ENCODE measurements around the gene MTOR.
"Not testable (repeated sequence)": the region's sequence is repeated elsewhere in the genome, so short reads cannot be mapped to it uniquely, and the experiment has no call there.

MTOR gene

DNA sequence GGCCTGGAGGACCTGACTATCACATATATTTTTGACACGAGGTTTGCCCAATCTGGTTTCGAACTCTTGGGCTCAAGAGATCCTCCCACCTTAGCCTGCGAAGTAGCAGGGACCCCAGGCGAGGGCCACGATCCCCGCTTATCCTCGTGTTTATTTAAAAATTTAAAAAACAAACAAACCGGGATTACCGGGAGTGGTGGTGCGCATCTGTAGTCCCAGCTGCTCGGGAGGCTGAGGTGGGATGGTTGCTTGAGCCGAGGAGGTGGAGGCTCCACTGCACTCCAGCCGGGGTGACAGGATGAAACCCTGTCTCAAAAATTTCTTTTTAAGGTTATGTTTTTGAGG is 162.2 kb downstream of the MTOR start:
- peak; percentile 32 for DNase-seq

- DNase-seq: peak; percentile 96
Measured at GRCh38 chr1:11099310-11100148, 162.8 kb downstream of the MTOR start, which contains the start of gene EXOSC10. EXOSC10 (minus strand) TSS chr1:11099869; CDS start chr1:11099831, 38 bp downstream.

GRCh38 chr1:11098931-11099309 is 163.4 kb downstream of the MTOR start:
- no peak for DNase-seq

- DNase-seq: not testable (repeated sequence)
Measured at GRCh38 chr1:11083784-11084183, 178.6 kb downstream of the MTOR start.

- no peak for DNase-seq
Measured at GRCh38 chr1:11080931-11081330, 181.4 kb downstream of the MTOR start.

DNA sequence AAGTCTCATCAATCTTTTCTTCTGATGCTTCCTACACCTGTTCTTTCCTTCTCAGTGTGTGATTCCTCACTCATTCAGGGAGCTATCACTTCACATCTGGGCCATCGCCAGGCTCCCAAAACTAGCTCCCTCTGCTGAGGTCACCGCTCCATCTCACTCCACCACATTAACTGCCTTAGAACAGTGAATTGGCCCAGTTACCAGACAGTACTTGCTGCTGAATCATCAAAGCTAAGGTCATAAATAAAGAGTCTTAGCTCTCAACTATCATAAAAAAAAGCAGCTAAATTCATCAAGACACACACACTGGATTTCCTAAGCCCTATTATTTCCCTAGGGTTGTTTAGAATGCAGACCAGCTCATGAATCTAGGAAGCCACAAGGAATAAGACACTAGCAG is 183.7 kb downstream of the MTOR start:
- DNase-seq: no peak

- not testable (repeated sequence) for DNase-seq
Measured at GRCh38 chr1:11073398-11073797, 189.0 kb downstream of the MTOR start.

GRCh38 chr1:11072216-11072917 is 190.0 kb downstream of the MTOR start:
- no peak for DNase-seq

DNA sequence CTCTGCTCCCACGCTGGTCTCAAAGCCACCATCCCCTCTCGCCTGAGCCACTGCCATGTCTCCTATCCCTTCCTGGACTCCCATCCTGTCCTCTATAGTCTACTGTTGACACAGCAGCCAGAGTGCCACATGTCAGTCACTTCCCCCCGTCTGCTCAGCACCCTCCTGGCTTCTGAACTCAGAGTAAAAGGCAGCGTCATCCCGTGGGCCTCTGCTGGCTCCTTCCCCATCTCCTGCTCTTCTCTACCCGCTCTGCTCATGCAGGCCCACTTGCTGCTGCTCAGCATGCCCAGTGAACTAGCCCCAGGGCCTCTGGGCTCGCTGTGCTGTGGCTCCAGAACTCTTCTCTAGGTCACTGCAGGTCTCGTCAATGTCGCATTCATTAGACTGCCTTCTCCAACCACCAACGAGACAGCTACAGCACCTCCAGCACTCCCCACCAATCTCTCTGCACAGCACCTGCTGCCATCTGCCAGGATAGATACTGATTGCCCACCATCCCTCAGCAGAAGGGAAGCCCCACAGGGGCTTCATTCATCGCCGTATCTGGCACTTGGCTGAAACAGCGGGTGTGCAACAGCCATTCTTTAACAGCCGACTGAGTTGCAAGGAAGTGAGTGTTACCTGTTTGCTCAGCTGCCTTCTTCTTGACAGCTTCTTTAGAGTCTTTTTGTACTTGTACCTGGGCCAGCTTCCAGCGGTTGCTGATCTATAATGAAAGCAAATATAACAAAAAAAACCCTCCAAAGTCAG is 190.7 kb downstream of the MTOR start:
- no peak for DNase-seq

DNA sequence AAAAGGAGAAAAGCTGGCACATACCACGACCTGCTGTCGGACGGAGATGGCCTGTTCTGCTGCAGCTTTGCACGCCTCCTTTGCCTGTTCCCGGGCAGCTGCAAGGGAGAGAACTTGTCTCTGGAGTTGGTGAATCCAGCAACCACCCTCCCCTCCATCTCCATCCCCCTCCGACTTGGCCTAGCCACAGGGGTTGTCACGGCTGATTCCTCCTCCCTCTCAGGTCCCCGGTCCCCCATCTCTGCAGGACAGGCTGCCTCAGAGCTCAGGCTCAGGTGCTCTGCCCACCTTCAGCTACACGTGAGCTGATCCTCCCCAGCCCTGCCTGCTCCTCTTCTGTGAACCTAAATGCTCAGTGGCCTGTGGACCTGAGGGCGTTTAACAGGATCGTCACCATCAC is 191.5 kb downstream of the MTOR start:
- DNase-seq: no peak

DNA sequence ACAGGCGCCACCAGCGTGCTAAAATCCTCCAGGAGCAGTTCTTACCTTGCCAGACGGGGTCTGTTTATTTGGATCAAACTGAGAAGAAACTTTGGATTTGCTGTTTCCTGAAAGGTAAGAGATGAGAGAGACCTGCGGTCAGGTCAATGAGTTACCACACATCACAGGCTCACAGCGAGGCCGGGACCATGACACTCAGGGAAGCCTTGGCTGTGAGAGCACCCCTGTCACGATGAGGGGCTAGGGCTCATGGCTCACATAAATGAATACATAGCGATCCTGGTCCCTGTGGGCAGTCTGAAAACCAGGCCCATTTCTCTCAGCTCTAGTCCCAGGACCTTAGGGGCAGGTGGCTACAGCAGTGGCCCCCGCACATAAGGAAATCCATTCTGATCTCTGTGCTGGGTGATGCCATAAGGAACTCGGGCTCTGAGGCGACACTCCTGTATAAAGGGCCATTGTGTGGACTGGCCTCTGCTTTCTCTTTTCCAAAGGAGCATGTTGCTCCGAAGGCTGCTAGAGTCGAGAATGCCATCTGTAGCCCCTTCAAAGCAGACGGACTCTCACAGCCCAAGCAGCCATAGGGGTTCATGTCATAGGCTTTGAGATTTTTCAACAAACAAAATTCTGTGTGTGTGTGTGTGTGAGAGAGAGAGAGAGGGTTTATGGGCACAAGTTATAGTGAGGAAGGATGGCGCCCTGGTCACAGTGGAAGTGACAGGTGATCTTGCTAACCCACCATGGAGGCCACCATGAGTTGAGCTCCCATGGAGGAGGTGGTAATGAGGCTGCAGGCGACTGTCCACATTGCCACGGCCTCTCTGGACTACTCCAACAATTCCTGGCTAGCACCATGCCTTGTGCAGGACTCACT is 193.5 kb downstream of the MTOR start:
- no peak for DNase-seq

GRCh38 chr1:11067716-11068599 is 194.4 kb downstream of the MTOR start:
- no peak for DNase-seq

DNA sequence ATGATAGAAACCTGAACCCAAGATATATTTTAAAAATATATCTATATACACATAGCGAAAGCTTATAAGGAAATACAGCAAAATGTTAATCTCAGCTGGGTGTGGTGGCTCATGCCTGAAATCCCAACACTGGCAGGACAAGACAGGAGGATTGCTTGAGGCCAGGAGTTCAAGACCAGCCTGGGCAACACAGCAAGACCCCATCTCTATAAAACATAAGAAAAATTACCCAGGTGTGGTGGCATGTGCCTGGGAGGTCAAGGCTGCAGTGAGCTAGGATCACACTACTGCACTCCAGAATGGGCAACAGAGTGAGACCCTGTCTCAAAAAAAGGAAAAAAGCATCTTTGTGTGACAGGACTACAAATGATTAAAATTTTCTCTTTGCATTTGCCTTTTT is 196.6 kb downstream of the MTOR start:
- DNase-seq: no peak

- DNase-seq: no peak
Measured at GRCh38 chr1:11064942-11065341, 197.4 kb downstream of the MTOR start.

DNA sequence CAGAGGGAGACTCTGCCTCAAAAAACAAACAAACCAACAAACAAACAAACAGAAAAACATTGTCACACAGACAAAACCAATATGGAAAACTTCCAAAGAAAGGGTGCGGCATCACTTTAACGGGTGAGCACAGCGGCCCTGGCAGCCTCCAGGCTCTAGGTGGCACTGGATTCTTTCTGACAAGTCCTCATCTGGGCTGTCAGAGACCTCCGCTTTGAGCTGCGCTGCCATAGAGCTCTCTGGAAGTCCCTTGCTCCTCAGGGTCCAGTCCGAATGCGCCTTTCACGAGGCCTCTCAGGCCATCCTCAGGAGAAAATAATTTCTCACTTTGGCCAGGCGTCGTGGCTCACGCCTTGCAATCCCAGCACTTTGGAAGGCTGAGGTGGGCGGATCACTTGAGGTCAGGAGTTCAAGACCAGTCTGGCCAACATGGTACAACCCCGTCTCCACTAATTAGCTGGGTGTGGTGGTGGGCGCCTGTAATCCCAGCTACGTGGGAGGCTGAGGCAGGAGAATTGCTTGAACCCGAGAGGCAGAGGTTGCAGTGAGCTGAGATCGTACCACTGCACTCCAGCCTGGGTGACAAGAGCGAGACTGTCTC is 198.3 kb downstream of the MTOR start:
- peak; percentile 12 for DNase-seq

- DNase-seq: peak; percentile 31
Measured at GRCh38 chr1:11062965-11063401, 199.4 kb downstream of the MTOR start.

- DNase-seq: peak; percentile 17
Measured at GRCh38 chr1:11061652-11062365, 200.5 kb downstream of the MTOR start.

DNA sequence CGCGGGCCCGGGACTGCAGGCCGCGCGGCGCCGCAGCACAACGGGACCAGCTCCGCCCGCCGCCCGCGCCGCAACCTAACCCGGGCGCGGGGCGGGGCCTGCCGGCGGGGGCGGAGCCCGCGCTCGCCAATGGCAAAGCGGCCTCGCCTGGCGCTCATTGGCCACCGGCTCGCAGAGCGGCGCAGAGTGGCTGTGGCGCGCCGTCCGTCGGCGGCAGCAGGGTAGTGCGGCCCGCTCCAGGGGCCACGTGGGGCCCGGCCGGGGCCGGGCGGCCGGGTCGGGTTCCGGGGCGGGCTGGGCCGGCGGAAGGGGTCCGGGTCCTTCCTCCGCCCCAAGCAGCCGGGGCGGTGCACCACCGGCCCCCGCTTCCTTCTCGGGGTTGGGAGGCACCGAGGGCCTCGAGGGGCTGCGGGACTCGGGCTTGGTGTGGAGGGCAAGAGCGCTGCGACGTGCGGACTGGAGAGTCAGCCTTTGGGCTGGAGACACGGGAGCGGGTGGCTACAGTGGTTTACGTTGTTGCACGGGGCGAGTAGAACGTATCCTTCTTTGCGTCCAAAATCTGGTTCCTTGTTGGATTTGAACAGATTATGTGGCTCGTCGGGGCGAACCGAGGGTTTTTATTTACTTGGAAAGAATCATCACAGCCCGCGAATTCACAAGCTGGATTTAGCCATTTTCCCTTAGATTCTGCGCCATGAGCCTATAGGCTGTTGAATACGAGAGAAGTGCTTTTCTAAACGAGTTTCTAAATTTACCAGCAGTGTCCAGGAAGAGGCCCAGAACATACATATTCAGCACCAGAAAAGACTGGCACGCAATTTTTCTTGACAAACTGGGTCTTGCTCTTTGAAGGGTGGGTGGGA is 202.2 kb downstream of the MTOR start, which contains the start of gene SRM:
TSS of gene SRM (minus strand) at position 51 of the 863 bp plus-strand sequence. CDS start 75 bp downstream, outside the sequence.
- DNase-seq: peak; percentile 95

Measured in activated CD4-positive, CD25-positive, alpha-beta regulatory T cell treated with anti-CD3 and anti-CD28 coated beads, Interleukin-2, amount 50 U/mL, for 72 hours (primary cell).